ENCODE results near the gene GAD1.
A peak's percentile ranks its signal among the peaks of the same experiment; 100 is the strongest.

The GAD1 gene

GRCh38 chr2:170845343-170845742 is 28.7 kb downstream of the GAD1 start:
- DNase-seq (ENCODE audit: low read depth in 2 of 2): no peak

- no peak for DNase-seq (ENCODE audit: low read depth in 2 of 2)
Observed at GRCh38 chr2:170846314-170846713, 29.6 kb downstream of the GAD1 start.

- no peak for DNase-seq (ENCODE audit: low read depth in 2 of 2)
Observed at GRCh38 chr2:170847716-170848115, 31.0 kb downstream of the GAD1 start.

- no peak for DNase-seq (ENCODE audit: low read depth in 2 of 2)
Observed at GRCh38 chr2:170848587-170848986, 31.9 kb downstream of the GAD1 start.

GRCh38 chr2:170850251-170850650 is 33.6 kb downstream of the GAD1 start:
- no peak for DNase-seq (ENCODE audit: low read depth in 2 of 2)

GRCh38 chr2:170851635-170852034 is 34.9 kb downstream of the GAD1 start:
- DNase-seq (ENCODE audit: low read depth in 2 of 2): no peak

- no peak for DNase-seq (ENCODE audit: low read depth in 2 of 2)
Observed at GRCh38 chr2:170856066-170856465, 39.4 kb downstream of the GAD1 start.

- no peak for DNase-seq (ENCODE audit: low read depth in 2 of 2)
Observed at GRCh38 chr2:170862286-170862902, 45.7 kb downstream of the GAD1 start.

GRCh38 chr2:170863087-170863486 is 46.4 kb downstream of the GAD1 start:
- no peak for DNase-seq (ENCODE audit: low read depth in 2 of 2)

- DNase-seq (ENCODE audit: low read depth in 2 of 2): no peak
Observed at GRCh38 chr2:170869036-170869435, 52.3 kb downstream of the GAD1 start.

GRCh38 chr2:170869461-170869860 is 52.8 kb downstream of the GAD1 start:
- no peak for DNase-seq (ENCODE audit: low read depth in 2 of 2)

GRCh38 chr2:170873035-170873692 is 56.5 kb downstream of the GAD1 start:
- peak; percentile 60 to 77 for DNase-seq (ENCODE audit: low read depth in 2 of 2)

GRCh38 chr2:170878066-170878465 is 61.4 kb downstream of the GAD1 start:
- DNase-seq (ENCODE audit: low read depth in 2 of 2): no peak

- no peak for DNase-seq (ENCODE audit: low read depth in 2 of 2)
Observed at GRCh38 chr2:170878505-170878904, 61.8 kb downstream of the GAD1 start.

- DNase-seq (ENCODE audit: low read depth in 2 of 2): no peak
Observed at GRCh38 chr2:170881840-170882239, 65.2 kb downstream of the GAD1 start.

- DNase-seq (ENCODE audit: low read depth in 2 of 2): no peak
Observed at GRCh38 chr2:170882758-170883157, 66.1 kb downstream of the GAD1 start.

- no peak for DNase-seq (ENCODE audit: low read depth in 2 of 2)
Observed at GRCh38 chr2:170883683-170884082, 67.0 kb downstream of the GAD1 start.

- DNase-seq (ENCODE audit: low read depth in 2 of 2): no peak
Observed at GRCh38 chr2:170885130-170885791, 68.6 kb downstream of the GAD1 start.

GRCh38 chr2:170886386-170886785 is 69.7 kb downstream of the GAD1 start:
- no peak for DNase-seq (ENCODE audit: low read depth in 2 of 2)

- DNase-seq (ENCODE audit: low read depth in 2 of 2): no peak
Observed at GRCh38 chr2:170887496-170887895, 70.8 kb downstream of the GAD1 start.

- DNase-seq (ENCODE audit: low read depth in 2 of 2): no peak
Observed at GRCh38 chr2:170887896-170888295, 71.2 kb downstream of the GAD1 start.

GRCh38 chr2:170891893-170892292 is 75.2 kb downstream of the GAD1 start:
- no peak for DNase-seq (ENCODE audit: low read depth in 2 of 2)

GRCh38 chr2:170892391-170892951 is 75.8 kb downstream of the GAD1 start:
- DNase-seq (ENCODE audit: low read depth in 2 of 2): no peak

All from stimulated activated CD4-positive, alpha-beta T cell treated with anti-CD3 and anti-CD28 coated beads, Interleukin-15, amount 100 ng/mL, for 48 hours (primary cell).